GM18508 (cell line): Measurements from ENCODE around the gene MAEA.
"Not testable (repeated sequence)": the region's sequence is repeated elsewhere in the genome, so short reads cannot be mapped to it uniquely, and the experiment has no call there.

Experiments used
- ATAC-seq: cut with Tn5 transposase; IDR thresholded peaks from one replicate; pipeline ENCODE4 v1.9.1; 2021; ENCODE audit warnings: moderate number of reproducible peaks; ENCODE audit not compliant: insufficient read depth, unreplicated experiment

Gene MAEA

DNA sequence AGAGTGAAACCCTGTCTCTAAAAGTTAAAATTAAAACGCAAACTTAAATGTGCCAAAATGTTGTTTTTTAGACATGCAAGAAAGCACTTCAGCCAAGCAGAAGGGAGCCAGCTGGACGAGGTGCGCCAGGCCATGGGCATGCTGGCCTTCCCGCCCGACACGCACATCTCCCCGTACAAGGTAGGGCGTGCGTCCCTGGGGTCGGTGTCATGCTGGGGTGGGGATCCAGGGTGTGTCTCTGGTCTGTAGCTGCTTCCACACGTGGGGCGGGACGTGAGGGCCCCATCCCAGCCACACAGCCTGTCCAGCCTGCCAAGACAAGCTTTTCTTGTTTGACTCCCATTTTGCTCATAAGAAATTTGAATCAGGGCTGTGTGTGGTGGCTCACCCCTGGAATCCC, 43.0 kb downstream of the MAEA start:
- no peak for ATAC-seq

DNA sequence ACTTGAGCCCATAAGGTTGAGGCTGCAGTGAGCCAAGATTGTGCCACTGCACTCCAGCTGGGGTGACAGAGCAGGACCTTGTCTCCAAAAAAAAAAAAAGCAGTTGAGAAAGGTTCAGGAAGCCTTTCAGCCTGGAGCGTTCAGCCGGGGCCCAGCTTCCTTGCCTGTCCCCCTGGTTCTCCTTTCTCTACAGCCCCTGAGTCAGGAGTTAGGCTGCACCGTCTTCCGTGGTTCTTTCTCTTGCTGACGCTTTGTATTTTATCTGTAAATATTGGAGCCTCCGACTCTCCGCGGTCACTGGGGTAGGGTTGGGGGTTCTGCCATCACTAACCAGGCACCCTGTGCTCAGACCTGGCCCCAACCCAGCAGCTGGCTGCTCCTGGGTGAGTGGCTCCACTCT, 43.6 kb downstream of the MAEA start:
- ATAC-seq: no peak

DNA sequence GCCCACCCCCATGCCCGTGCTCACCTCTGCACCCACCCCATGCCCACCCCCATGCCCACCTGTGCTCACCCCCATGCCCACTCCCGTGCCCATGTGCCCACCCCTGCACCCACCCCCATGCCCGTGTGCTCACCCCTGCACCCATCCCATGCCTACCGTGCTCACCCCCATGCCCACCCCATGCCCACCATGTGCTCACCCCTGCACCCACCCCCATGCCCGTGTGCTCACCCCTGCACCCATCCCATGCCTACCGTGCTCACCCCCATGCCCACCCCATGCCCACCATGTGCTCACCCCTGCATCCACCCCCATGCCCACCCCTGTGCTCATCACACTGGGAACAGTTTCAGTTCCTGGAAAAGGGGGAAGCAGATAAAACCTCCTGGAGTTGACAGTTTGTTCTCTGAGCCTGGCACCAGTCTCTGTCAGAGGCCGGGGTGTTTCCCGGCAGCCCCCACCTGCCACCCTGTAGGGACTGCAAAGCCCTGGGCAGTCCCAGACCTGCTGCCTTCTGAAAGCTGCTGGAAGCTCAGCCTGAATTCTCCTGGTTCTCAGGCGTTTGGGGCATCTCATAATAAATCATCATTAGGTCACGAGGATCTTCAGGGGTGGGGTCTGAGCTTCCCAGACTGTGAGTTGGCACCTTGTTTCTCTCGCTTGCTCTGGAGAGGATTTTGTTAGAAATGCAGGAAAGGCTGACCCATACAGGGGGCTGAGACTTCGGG, 44.3 kb downstream of the MAEA start:
- ATAC-seq: not testable (repeated sequence)

DNA sequence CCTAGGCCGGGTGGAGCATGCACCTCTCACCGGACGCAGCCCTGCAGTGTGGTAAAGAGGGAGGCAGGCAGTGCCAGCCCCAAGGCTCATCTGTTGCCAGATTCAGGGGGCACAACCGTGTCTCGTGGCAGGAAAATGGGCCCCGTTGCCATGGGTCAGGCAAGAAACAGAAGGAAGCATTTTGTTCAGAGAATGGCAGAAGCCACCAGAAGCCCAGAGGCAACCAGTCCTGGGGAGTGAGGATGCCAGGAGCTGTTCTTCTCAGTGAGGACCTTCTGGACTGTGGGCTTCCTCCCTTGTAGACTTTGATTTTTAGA, 44.8 kb downstream of the MAEA start:
- no peak for ATAC-seq

DNA sequence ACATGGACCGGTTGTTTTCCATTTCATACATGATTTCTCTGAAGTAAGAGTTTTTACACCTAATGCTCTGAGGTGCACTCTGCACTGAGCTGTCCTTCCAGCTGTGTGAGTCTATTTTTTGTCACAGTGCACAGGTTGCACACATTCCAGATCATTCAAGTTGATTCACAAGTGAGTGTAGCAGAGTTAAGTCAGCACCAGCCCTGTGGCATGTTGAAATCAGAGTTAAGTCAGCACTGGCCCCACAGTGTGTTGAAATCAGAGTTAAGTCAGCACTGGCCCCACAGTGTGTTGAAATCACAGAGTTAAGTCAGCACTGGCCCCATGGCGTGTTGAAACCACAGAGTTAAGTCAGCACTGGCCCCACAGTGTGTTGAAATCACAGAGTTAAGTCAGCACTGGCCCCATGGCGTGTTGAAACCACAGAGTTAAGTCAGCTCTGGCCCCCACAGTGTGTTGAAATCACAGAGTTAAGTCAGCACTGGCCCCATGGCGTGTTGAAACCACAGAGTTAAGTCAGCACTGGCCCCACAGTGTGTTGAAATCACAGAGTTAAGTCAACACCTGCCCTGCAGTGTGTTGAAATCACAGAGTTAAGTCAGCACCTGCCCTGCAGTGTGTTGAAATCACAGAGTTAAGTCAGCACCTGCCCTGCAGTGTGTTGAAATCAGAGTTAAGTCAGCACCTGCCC, 45.6 kb downstream of the MAEA start:
- ATAC-seq: not testable (repeated sequence)

DNA sequence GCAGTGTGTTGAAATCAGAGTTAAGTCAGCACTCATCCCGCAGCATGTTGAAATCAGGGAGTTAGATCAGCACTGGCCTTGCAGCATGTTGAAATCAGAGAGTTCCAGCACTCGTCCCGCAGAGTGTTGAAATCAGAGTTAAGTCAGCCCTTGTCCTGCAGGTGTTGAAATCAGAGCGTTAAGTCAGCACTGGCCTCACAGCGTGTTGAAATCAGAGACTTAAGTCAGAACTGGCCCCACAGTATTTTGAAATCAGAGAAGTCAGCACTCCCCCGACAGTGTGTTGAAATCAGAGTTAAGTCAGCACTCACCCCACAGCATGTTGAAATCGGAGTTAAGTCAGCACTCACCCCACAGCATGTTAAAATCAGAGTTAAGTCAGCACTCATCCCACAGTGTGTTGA, 46.4 kb downstream of the MAEA start:
- no peak for ATAC-seq

DNA sequence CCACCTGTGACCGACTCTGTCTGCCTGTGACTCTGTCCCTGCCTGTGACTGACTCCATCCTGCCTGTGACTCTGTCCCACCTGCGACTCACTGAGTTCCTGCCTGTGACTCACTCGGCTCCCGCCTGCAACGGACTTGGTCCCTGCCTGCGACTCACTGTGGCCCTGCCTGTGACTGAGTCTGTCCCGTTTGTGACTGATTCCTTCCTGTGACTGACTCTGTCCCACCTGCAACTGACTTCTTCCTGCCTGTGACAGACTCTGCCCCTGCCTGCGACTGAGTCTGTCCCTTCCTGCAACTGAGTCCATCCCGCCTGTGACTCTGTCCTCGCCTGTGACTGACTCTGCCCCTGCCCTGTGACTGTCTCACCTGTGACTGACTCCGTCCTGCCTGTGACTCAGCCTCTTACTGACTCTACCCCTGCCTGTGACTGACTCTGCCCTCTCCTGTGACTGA, 47.7 kb downstream of the MAEA start:
- no peak for ATAC-seq

DNA sequence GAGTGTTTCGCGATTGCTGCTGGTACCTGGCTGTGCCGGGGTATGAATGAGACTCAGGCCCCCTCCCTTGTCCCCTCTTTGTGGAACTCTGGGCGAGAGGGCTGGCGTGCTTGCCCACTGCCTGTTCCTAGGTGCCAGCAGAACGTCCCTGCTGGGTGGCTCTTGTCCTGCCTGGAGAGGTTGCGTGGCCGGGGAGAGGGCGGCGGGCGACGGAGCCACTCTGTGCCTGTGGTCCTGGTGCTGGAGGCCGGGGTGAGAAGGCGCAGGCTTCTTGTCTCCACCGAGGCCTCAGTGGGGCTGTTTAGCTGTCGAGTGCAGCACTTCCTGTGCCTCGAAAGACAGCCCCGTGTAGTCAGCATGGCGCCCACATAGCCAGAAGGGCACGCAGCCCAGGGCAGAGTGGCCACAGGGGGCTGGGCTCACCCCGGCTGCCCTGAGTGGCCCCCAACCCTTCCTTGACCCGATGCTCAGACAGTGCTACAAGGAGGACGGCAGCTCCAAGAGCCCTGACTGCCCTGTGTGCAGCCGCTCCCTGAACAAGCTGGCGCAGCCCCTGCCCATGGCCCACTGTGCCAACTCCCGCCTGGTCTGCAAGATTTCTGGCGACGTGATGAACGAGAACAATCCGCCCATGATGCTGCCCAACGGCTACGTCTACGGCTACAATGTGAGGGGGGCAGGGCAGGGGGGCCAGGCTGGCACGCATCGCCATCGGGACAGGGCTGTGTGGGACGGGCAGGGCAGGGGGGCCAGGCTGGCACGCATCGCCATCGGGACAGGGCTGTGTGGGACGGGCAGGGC, 48.5 kb downstream of the MAEA start:
- no peak for ATAC-seq

DNA sequence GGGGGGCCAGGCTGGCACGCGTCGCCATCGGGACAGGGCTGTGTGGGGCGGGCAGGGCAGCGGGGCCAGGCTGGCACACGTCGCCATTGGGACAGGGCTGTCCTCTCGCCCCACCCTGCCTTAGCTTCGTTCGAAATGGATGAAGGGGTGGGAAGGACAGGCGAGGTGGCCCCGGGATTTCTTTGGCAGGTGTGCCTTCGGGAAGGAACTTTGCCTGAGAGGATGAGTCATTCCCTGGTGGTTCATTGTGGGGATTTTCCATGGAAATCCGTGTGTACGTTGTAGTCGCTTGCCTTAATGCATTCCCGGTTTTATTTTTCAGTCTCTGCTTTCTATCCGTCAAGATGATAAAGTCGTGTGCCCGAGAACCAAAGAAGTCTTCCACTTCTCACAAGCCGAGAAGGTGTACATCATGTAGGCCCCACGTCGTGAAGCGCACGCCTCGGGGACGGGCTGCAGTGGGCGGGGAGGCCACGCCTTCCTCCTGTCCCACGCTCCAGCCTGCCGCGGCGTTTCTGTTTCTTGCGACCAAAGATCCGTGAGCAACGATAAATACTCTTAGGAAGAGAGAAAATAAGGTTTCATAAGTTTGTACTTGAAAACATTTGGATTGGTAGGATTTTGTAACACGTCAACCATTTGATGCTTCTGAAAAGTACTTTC, 49.2 kb downstream of the MAEA start:
- no peak for ATAC-seq

DNA sequence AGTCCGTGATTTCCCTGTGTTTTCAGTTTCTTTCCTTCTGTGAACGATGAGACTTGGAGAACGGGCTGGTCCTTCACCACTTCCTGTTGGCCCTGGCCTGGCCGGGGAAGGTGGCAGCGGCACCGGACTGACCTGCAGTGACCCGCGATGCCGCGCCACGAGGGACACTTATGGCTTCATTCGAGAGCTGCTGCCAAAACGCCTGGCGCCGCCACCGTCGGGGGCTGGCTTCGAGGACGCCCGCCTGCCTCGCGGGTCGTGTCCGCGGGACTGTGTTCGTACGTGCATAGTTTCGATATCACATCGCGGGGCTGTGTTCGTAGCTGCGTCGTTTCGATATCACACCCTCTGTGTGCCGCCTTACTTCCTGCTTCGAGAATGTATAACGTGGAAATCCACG, 49.8 kb downstream of the MAEA start:
- no peak for ATAC-seq

DNA sequence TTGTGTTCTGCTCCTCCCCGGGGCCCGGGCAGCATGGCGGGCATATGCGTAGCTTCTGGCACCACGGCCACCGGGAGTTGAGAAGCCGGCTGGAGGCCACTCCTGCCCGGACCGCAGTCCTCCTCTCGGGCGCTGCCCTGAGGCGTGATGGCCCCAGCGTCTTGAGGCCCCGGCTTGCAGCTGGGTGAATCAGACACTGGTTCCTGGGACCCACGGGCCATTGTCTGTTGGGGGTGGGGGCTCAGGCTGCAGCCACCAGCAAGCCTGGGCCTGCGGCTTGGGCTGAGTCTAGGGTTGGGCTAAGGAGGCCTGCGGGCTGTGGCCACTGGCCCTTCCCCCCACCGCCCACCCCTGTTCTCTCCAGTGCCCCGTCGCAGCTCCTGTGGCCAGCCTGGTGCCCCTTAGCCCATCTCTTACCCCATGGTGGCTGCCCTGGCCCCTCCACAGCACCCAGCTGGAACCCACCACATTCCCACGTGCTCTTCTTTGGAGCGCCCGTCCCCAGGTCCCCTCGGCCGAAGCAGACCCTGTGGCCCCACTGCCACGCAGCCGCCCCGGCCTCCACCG, 50.6 kb downstream of the MAEA start:
- ATAC-seq: no peak

DNA sequence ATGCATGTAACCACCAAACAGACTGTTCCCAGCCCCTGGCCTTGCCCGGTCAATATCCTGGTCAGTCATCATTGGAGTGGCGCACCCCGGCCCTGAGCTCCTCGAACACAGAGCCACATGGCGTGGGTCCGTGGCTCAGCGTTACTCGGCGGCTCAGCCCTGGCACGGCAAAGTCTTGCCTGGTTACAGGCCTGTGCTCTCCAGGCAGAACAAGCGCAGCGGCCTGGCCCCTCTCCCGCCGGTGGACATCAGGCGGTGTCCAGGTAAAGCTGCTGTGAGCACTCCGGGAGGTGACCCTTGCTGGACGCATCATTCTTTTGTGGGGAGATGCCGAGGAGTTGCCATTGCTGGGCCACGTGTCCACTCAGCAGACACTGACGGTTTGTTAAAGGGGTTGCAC, 51.2 kb downstream of the MAEA start:
- no peak for ATAC-seq

DNA sequence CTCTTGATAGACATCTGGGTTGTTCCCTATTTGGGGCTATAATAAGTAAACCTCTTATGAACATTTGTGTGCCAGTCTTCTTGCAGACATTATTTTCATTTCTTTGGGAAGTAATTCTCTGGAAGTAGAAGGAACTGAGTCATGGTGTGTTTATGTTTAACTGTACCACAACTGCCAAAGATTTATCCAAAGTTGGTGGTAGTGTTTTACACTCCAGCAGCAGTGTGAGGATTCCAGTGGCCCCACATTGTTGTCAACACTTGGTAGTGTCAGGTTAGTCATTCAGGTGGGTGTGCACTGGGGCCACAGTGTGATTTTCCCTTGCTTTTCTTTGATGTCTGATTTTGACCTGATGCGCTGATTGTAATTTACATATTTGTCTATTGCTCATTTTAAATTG, 52.3 kb downstream of the MAEA start:
- ATAC-seq: no peak

DNA sequence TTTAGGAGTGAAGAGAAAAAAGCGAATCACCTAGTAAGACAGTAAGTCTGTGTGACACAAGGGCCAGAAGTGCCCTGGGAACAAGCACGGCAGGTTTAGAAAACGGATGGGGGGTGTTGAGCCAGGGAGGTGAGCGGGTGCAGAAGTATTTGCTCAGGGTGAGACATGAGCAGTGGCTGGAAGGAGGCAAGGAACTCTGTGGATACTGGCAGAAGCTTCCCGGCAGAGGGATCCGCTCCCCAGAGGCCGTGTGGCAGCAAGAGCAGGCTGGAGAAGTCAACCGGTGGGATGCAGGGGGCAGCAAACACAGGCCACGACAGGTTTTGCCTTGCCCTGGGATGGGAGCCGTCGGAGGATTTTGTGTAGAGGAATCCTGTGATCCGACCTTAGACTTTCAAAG, 55.0 kb downstream of the MAEA start:
- no peak for ATAC-seq

DNA sequence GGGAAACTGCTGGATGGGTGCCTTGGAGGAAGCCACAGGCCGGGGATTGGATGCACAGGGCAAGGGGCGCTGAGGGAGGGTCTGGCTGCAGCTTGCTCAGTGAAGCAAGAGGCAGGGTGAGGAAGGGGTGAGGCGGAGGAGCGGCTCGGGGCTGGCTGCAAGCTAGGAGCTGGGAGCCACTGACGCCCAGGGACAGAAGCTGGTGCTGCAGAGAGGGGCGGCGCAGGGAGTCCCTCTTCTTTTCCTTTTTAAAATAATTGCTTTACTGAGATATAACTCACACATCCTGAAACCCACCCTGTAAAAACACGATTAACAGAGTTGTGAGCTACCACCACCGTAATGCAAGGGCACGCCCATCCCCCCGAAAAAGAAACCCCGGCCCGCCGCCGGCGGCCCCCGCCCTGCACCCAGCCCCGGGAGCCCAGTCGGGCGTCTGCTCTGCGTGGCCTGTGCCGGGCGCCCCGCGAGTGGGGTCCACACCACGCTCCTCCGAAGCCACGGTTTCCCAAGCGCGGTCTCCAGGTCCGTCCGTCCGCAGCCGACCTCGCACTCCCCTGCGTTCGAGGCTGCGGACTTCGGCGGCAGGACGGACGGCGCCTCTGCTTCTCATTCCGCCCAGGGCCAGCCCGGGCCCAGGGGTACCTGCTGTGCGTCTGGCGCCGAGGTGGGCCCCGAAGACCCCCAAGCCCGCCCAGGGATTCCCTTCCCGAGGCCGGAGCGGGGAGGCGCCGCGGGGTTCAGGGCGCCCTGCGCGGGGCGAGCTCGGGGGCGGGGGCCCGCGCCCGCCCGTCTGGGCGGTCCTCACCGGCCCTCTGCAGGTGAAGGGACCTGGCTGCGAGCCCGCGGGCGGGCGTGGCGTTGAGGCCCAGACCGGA, 56.5 kb downstream of the MAEA start:
- ATAC-seq: peak; percentile 5

DNA sequence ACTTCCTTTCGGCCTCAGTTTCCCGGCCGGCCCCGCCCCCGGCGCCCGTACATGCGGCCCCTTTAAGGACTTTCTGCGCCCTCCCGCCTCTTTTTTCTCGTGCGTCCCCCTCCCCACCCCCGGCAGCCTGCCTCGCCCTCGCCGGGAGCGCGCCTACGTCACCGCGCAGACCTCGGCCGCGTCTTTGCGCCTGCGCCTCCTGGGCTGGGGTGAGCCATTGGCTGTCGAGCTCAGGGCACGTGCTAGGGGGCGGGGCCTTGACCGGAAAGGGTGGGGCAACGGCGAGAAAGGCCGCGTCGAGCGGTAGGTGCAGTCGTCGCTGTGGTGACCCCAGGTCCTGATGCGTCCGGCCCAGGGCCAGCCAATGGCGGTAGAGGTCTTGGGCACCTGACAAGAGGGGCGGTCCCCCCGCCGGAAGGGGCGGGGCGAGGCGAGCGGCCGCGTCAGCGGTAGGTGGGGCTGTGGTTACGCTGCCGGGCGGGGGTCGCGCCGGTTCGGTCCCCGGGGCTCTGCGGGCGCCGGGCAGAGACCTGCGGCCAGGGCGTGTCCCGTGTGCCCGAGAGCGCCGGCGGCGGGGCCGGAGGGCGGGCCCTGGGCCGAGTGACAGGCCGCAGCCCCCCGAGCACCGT, 57.2 kb downstream of the MAEA start, which contains the start of gene UVSSA:
UVSSA (plus strand) TSS at position 428 of the 629 bp plus-strand sequence. CDS start 884 bp downstream, outside the sequence.
- ATAC-seq: peak; percentile 77

DNA sequence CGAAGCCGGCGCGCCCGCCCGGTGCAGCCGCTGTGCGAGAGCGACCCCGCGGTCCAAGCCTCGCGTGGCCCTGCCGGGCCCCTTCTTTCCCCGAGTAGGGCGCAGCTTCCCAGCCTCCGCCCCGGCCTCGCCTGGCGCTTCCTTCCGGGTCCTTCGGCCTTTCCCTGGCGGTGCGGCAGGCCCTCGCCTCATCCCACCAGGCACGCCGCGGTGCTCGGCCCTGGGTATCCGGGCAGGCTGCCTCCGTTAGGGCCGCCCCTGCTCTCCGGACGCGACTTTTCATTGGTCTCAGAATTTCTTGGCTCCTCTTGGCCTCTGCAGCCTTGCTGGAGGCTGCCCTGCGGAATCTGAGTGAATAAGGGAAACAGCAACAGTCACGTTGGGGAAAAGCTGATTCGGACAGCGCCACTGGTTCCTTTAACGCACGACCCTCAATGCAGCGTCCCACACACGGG, 57.7 kb downstream of the MAEA start:
- ATAC-seq: peak; percentile 13

DNA sequence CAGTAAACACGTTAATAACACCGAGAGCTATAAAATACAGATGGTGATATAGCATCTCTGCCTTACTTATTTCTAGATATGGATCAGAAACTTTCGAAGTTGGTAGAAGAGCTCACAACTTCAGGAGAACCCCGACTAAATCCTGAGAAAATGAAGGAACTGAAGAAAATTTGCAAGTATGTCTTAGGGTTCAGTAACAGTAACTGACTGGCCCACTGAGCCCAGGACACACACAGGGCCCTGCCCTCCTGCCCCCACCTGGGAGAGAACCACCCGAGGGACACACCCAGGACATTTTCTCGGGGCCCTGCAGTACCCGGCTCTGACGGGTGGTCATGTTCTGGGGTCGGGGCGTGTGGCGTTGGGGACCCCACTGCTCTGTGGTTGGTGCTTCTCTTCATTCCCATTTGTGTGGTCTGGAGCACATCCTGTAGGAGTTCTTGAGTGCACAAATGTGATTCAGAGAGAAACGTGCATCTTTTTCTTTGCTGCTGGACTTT, 58.4 kb downstream of the MAEA start:
- ATAC-seq: no peak

DNA sequence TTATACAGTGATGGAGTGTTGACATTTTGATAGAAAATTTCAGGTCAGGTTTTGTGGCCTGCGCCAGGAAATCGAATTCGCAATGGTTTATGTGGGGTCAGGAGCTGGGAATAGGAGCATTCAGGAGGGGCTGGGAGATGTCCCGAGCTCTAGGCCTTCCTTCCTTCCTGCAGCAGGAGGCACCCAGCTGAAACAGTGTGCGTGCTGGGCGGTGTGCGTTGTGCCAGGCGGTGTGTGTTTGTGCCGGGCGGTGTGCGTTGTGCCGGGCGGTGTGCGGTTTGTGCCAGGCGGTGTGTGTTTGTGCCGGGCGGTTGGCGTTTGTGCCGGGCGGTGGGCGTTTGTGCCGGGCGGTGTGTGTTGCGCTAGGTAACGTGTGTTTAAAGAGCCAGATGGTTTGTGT, 59.1 kb downstream of the MAEA start:
- ATAC-seq: no peak
